ENCODE results near the gene DYRK1B.

DNA sequence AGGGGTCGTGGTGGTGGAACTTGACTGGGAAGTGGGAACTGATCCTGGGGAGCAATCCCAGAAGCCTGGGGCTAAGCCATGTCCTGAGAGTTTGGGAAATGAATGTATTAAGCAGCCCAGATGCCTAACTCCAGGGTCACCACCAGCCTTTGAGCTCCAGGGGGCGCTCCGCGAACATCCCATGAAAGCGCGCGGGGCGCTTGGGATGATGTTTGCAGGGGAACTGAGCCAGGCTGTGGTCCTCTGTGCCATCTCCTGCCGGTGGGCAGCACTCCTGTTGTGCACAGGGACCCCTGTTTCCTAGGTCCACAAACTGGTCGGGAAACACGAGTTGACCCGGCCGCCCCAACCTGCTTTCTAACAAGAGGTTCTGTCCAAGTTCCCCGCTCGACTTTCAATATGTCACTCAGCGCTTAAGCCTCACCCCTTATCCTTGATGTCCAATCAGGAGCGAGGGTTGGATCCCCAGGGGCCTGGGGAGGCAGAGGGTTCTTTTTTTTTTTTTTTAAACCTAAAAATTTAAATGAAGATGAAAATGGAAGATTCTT is 40.9 kb downstream of the DYRK1B start:
- no peak for TF ChIP-seq POLR2A (IDR thresholded peaks at IDR 0.05; ENCODE audit: low read depth, low read length)
- no peak for TF ChIP-seq TAF1 (IDR thresholded peaks at IDR 0.05; ENCODE audit: low read depth, low read length)
- TF ChIP-seq POLR2AphosphoS5 (IDR thresholded peaks at IDR 0.05; ENCODE audit: low read depth, low read length): no peak
- TF ChIP-seq PAX5 (IDR thresholded peaks at IDR 0.05; ENCODE audit: insufficient read depth, low read length, severe bottlenecking): no peak
- TF ChIP-seq SPI1 (IDR thresholded peaks at IDR 0.05; ENCODE audit: low read depth, low read length): no peak
